Activated T-cell treated with anti-CD3 and anti-CD28 coated beads, Interleukin-2, amount 50 U/mL, for 4 hours (primary cell): Measurements from ENCODE around the gene LINGO4. TPM values are rescaled to one million over a fixed set of nuclear protein-coding genes. Genes with fewer than 3 reads are reported as not detected.

Source experiments
- ATAC-seq, 2 donors: fragments of 200-7000 bp; cut with Tn5 transposase; one replicate each; pipeline ENCODE4 v1.10.0; 2021
- DNase-seq: peaks from one replicate; pipeline ENCODE4 v3.0.0-alpha.2; 2020
- H3K27me3 Mint-ChIP-seq: one replicate; pipeline ENCODE4 v1.8.0; 2021; ENCODE audit warnings: low read depth, mixed read lengths
- H3K36me3 Mint-ChIP-seq: one replicate; pipeline ENCODE4 v1.8.0; 2022; ENCODE audit warnings: mixed read lengths; ENCODE audit not compliant: insufficient read depth
- H3K4me1 Mint-ChIP-seq: one replicate; pipeline ENCODE4 v1.8.0; 2021; ENCODE audit warnings: low read depth, mixed read lengths
- H3K4me3 Mint-ChIP-seq: one replicate; pipeline ENCODE4 v1.8.0; 2021; ENCODE audit warnings: mild to moderate bottlenecking, moderate library complexity, mixed read lengths
- H3K9me3 Mint-ChIP-seq: one replicate; pipeline ENCODE4 v1.8.0; 2021; ENCODE audit warnings: mixed read lengths
- total RNA-seq, 3 donors: library from RNA; stranded (reverse); gene quantifications; one replicate each; pipeline ENCODE4 v1.2.1, GENCODE V29; 2021

The LINGO4 gene
- total RNA-seq, 3 donors from 2014 or later = 0.08 to 0.16 (median 0.16) TPM

DNA sequence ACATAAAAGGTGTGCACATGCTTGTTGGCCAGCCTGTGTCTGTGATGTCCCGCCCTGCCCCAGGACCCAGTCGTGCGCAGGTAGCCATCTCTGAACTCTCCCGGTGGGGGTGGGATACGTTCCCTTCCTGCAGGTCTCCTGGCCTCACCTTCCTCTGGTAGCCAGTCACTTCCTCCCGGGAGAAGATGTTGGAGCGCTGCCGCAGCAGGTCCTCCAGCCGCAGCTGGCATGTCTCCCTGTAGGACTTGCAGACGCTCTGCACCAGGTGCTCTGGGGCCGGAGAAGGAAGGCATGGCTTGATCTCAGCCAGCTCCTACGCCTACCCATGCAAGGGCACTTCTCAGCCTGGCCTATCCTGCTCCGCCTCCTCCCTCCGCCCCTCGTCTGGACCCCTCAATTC, 9.2 kb upstream of the LINGO4 start:
- DNase-seq = no peak
- Mint-ChIP-seq H3K27me3 (no peaks in the 10 kb centered on the region), H3K4me3 (no peak overlapping the region), H3K4me1 (peaks cover 46% of the 10 kb centered on the region), H3K9me3 (no peaks in the 10 kb centered on the region), H3K36me3 (no peaks in the 10 kb centered on the region)
- ATAC-seq = no peak

GRCh38 chr1:151813271-151813977, 8.2 kb upstream of the LINGO4 start:
- DNase-seq (no peak), ATAC-seq (no peak)
- Mint-ChIP-seq H3K4me1 (peaks cover 46% of the 10 kb centered on the region), H3K27me3 (no peaks in the 10 kb centered on the region), H3K36me3 (no peaks in the 10 kb centered on the region), H3K9me3 (no peaks in the 10 kb centered on the region), H3K4me3 (no peak overlapping the region)

- peaks cover 29% of the 10 kb centered on the region for H3K4me1 Mint-ChIP-seq
- ATAC-seq (no peak), DNase-seq (no peak)
- H3K27me3 Mint-ChIP-seq = no peaks in the 10 kb centered on the region
- no peak overlapping the region for H3K4me3 Mint-ChIP-seq
- H3K36me3 Mint-ChIP-seq = no peaks in the 10 kb centered on the region
- H3K9me3 Mint-ChIP-seq = no peaks in the 10 kb centered on the region
These were observed 6.0 kb upstream of the LINGO4 start for GRCh38 chr1:151811181-151811580.

- Mint-ChIP-seq H3K27me3 (no peaks in the 10 kb centered on the region), H3K4me3 (no peak overlapping the region), H3K36me3 (no peaks in the 10 kb centered on the region), H3K4me1 (peaks cover 19% of the 10 kb centered on the region), H3K9me3 (no peaks in the 10 kb centered on the region)
- no peak for DNase-seq
- no peak for ATAC-seq
These were observed 4.9 kb upstream of the LINGO4 start for GRCh38 chr1:151809985-151810556.

GRCh38 chr1:151809290-151809984, 4.2 kb upstream of the LINGO4 start:
- DNase-seq (no peak), ATAC-seq (no peak)
- Mint-ChIP-seq H3K4me3 (no peak overlapping the region), H3K27me3 (no peaks in the 10 kb centered on the region), H3K4me1 (peaks cover 13% of the 10 kb centered on the region), H3K36me3 (no peaks in the 10 kb centered on the region), H3K9me3 (no peaks in the 10 kb centered on the region)

DNA sequence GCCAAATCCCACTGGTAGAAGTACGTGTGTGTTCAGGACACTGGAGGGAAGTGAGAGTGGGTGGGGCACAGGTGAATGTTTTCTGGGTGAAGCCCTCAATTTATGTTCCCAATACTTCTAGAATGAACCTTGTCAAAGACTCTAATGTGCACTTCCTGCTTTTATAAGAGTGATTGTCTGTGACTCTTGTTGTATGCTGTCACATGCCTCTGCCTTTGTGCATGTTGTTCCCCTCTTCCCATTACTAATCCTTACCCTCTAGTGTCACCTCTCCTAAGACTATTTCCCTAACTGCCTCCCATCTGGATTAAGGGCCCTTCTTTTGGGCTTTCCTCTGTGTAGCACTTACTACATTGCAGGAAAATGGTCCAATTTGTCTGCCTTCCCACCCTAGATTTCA, 2.5 kb upstream of the LINGO4 start:
- Mint-ChIP-seq H3K36me3 (no peaks in the 10 kb centered on the region), H3K27me3 (no peaks in the 10 kb centered on the region), H3K4me3 (no peak overlapping the region), H3K9me3 (no peaks in the 10 kb centered on the region), H3K4me1 (peaks cover 3% of the 10 kb centered on the region)
- DNase-seq (no peak), ATAC-seq (no peak)

DNA sequence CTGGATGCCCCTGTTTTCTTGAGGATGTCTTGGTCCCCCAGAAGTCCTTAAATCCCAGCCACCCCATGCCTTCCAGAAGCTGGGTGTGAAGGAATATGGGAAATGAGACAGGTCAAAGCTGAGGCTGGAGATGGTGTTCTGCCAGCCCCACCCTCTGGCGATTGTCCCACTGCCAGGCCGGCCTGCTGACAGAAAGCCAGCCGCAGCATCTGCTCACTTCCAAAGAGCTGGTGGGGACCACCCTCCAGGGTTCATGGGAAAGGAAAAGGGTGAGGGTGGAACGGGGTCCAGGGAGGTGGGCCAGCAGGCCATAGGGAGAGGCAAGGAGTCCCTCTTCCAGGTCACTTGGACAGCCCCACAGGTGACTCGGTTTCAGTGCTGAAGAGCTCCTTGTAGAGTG, 1.9 kb upstream of the LINGO4 start:
- Mint-ChIP-seq H3K4me3 (no peak overlapping the region), H3K4me1 (no peaks in the 10 kb centered on the region), H3K9me3 (no peaks in the 10 kb centered on the region), H3K27me3 (no peaks in the 10 kb centered on the region), H3K36me3 (no peaks in the 10 kb centered on the region)
- no peak for DNase-seq
- ATAC-seq = no peak

DNA sequence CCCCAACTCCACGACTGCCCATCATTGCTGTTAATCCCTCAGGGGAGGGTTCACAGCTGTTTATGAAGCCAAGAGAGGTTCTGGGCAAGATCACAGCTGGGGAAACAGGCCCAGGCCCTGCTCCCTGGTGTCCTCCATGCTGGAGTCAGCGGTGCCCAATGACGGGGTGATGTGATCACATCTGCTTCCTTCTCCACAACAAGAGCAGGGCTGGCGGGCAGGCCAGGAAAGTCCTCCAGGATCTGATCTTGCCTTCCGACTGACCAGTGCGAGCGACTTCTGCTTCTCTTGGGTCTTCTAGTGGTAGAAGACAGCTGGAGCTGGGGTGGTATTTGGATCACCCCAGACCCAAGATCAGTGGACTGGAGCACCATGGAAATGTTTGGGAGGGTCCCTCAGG, 951 bp upstream of the LINGO4 start:
- ATAC-seq = no peak

GRCh38 chr1:151803915-151804314, 1.3 kb downstream of the LINGO4 start:
- Mint-ChIP-seq H3K27me3 (peaks cover 3% of the 10 kb centered on the region), H3K4me1 (peaks cover 9% of the 10 kb centered on the region), H3K4me3 (no peak overlapping the region), H3K9me3 (no peaks in the 10 kb centered on the region), H3K36me3 (no peaks in the 10 kb centered on the region)
- no peak for ATAC-seq
- DNase-seq = no peak

More for the DNA sequence above, 951 bp upstream of the LINGO4 start:
- Mint-ChIP-seq H3K4me3 (no peak overlapping the region), H3K4me1 (no peaks in the 10 kb centered on the region), H3K27me3 (no peaks in the 10 kb centered on the region), H3K9me3 (no peaks in the 10 kb centered on the region), H3K36me3 (no peaks in the 10 kb centered on the region)
- no peak for DNase-seq

GRCh38 chr1:151803164-151803563, 2.1 kb downstream of the LINGO4 start:
- DNase-seq (no peak), ATAC-seq (no peak)
- Mint-ChIP-seq H3K4me1 (peaks cover 9% of the 10 kb centered on the region), H3K36me3 (no peaks in the 10 kb centered on the region), H3K4me3 (no peak overlapping the region), H3K27me3 (peaks cover 3% of the 10 kb centered on the region), H3K9me3 (no peaks in the 10 kb centered on the region)

GRCh38 chr1:151802372-151802771, 2.8 kb downstream of the LINGO4 start:
- DNase-seq = no peak
- Mint-ChIP-seq H3K4me3 (no peak overlapping the region), H3K27me3 (peaks cover 3% of the 10 kb centered on the region), H3K9me3 (no peaks in the 10 kb centered on the region), H3K4me1 (peaks cover 9% of the 10 kb centered on the region), H3K36me3 (no peaks in the 10 kb centered on the region)
- ATAC-seq = no peak

DNA sequence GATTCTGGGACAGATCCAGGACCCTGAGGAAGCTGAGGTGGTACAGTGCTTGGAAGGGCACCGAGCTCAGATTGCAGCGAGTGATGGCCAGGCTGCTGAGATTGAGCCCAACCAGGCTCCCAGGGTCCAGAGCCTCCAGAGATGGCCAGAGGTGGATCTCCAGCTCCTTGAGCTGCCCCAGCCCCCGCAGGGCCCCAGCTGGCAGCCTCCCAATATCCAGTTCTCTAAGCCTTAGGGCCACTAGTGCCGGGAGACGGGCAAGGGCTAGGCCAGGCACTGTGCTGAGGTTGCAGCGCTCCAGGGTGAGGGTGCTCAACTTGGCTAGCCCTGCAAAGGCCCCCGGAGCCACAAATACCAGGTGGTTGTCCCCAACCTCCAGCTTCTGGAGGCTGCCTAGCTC, 3.4 kb downstream of the LINGO4 start:
- Mint-ChIP-seq H3K36me3 (no peaks in the 10 kb centered on the region), H3K27me3 (peaks cover 3% of the 10 kb centered on the region), H3K4me1 (peaks cover 9% of the 10 kb centered on the region), H3K9me3 (no peaks in the 10 kb centered on the region), H3K4me3 (no peak overlapping the region)
- DNase-seq (no peak), ATAC-seq (no peak)

- no peak for ATAC-seq
- no peak overlapping the region for H3K4me3 Mint-ChIP-seq
- no peaks in the 10 kb centered on the region for H3K36me3 Mint-ChIP-seq
- no peak for DNase-seq
- peaks cover 3% of the 10 kb centered on the region for H3K27me3 Mint-ChIP-seq
- no peaks in the 10 kb centered on the region for H3K9me3 Mint-ChIP-seq
- peaks cover 9% of the 10 kb centered on the region for H3K4me1 Mint-ChIP-seq
These were observed 3.9 kb downstream of the LINGO4 start for GRCh38 chr1:151801310-151801820.

DNA sequence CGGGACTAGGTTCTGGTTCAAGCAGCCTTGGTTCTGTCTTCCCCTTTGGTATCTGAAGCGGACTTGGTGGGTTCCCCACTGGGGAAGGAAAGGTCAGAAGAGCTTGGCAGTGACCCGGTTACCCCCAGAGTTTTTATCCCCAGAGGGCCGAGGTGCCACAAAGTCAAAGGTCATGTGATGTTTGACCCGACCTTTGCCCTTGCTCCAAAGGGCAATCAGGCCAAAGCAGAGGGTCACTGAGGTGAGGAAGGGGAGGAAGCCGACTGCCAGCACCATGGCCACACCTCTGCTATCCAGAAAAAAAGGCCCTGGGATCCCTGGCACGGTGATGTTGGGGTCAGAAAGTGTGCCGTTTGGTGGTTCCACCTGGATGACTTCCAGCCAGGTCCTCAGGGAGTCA, 4.4 kb downstream of the LINGO4 start:
- Mint-ChIP-seq H3K36me3 (no peaks in the 10 kb centered on the region), H3K9me3 (no peaks in the 10 kb centered on the region), H3K4me1 (peaks cover 9% of the 10 kb centered on the region), H3K27me3 (peaks cover 3% of the 10 kb centered on the region), H3K4me3 (no peak overlapping the region)
- ATAC-seq (no peak), DNase-seq (no peak)
